Right lobe of liver (tissue), 6 donors: ENCODE measurements around the gene REXO1. TPM values are rescaled to one million over a fixed set of nuclear protein-coding genes. Genes with fewer than 3 reads are reported as not detected.

Source experiments
- ATAC-seq, 4 donors: fragments of 200-7000 bp; cut with Tn5 transposase; one replicate each; pipeline ENCODE4 v1.9.1; 2020; ENCODE audit warnings: mild to moderate bottlenecking in 4 of 4, moderate library complexity in 4 of 4
- DNase-seq, 3 donors: peaks; one replicate each; pipeline ENCODE4 v3.0.0-alpha.2; 2020
- H3K27ac ChIP-seq, 3 donors: fragments of 200-600 bp; one replicate each; pipeline ENCODE4 v1.8.0; 2022
- H3K27me3 ChIP-seq, 2 donors: fragments of 200-600 bp; one replicate each; pipeline ENCODE4 v1.8.0; 2022
- H3K36me3 ChIP-seq, 4 donors: fragments of 200-600 bp; sonication (generic) in 1 of 4; one replicate each; pipeline versions ENCODE4 v1.5.1 to v1.8.0; 2017 to 2022; ENCODE audit warnings: control low read depth in 1 of 4
- H3K4me1 ChIP-seq, 4 donors: fragments of 200-600 bp; sonication (generic) in 1 of 4; one replicate each; pipeline versions ENCODE4 v1.5.1 to v1.8.0; 2017 to 2022; ENCODE audit warnings: control low read depth in 1 of 4
- H3K4me3 ChIP-seq, 3 donors: fragments of 200-600 bp; one replicate each; pipeline ENCODE4 v1.8.0; 2022
- H3K9me3 ChIP-seq, 4 donors: fragments of 200-600 bp; sonication (generic) in 1 of 4; one replicate each; pipeline versions ENCODE4 v1.5.1 to v1.8.0; 2017 to 2022; ENCODE audit warnings: control low read depth in 1 of 4
- POLR2A ChIP-seq: fragments of 450-650 bp; IDR thresholded peaks from one replicate; pipeline ENCODE4 v1.6.1; 2017; ENCODE audit warnings: antibody characterized with exemption, mild to moderate bottlenecking
- WGBS: methylation state at CpG from one replicate; pipeline ENCODE4 v1.1.6; 2018; ENCODE audit warnings: low coverage, low lambda C conversion rate; ENCODE audit not compliant: insufficient coverage; ENCODE audit errors: missing lambda C conversion rate; 5-methylcytosine and 5-hydroxymethylcytosine counted together
- intact Hi-C, 2 donors: fragments of 100-400 bp; cut with DNase I; formaldehyde crosslinking; loops; one replicate each; pipeline versions ENCODE4 v1.11.2 to v1.14.1; 2022
- total RNA-seq, 6 experiments: library from RNA; depleted of rRNA in 2 of 6; stranded (reverse); fragments of >200 nt in 2 of 6; fragmentation: NEBNext Ultra II Directional in 3 of 6; extraction: Animal tissue kit (Norgen Biotek cat#: 25700) in 3 of 6; gene quantifications; one replicate each; pipeline versions ENCODE4 v1.1.0 to v1.2.4, GENCODE V29; 2016 to 2023
- TF ChIP-seq, protein P1 (sequence below), 4 donors: fragments of 200-600 bp in 3 of 4; fragments of 450-650 bp in 1 of 4; IDR thresholded peaks; one replicate each; pipeline versions ENCODE4 v1.5.1 to v1.8.0; 2016 to 2022; ENCODE audit warnings: antibody characterized with exemption in 4 of 4, mild to moderate bottlenecking in 2 of 4
- donor health status: DM: no; HTN: yes; CAD: no.
- donor health status: DM: no; HTN: no; CAD: no.
- donor health status: DM: no; HTN: no; CAD: no.
- donor health status: DM: no; HTN: yes; CAD: no.
- donor health status: DM: no; HTN: yes; CAD: no.

Gene REXO1
- total RNA-seq, 6 experiments from 2014 or later: 8.0 to 17.7 (median 12.6) TPM

DNA sequence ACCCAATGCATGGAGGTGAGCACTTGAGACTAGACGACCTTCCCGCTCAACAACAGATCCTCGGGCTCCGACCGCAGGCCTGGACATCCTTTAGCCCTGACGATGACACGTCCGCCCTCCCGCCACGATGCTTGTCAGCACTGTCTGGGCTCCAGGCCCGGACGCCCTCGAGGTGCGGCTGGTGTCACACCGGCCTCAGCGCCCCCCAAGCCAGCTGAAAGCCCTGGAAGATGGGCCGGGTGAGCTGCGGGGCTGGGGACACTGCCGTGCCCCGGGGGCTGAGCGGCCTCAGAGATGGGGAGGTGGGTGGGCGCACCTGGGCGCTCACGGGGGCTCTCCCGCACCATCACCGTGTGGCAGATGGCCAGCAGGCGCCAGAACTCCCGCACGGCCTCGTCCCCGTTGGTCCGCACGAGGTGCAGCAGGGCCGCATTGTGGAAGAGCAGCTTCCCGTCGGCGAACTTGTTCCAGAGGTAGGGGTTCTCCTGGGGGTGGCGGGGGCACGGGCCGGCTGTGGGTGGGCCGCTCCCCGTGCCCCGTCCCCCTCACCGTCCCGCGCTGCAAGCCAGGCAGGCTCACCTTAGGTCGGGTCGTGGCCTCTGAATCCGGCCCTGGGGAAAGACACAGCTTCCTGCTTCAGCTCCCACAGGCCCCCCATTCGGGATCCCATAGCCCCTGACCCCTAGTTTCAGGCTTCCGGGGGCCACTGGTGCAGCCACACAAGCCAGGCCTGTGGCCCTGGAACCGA, 51.7 kb downstream of the REXO1 start:
- DNase-seq: no peak
- TF ChIP-seq, protein P1, sequence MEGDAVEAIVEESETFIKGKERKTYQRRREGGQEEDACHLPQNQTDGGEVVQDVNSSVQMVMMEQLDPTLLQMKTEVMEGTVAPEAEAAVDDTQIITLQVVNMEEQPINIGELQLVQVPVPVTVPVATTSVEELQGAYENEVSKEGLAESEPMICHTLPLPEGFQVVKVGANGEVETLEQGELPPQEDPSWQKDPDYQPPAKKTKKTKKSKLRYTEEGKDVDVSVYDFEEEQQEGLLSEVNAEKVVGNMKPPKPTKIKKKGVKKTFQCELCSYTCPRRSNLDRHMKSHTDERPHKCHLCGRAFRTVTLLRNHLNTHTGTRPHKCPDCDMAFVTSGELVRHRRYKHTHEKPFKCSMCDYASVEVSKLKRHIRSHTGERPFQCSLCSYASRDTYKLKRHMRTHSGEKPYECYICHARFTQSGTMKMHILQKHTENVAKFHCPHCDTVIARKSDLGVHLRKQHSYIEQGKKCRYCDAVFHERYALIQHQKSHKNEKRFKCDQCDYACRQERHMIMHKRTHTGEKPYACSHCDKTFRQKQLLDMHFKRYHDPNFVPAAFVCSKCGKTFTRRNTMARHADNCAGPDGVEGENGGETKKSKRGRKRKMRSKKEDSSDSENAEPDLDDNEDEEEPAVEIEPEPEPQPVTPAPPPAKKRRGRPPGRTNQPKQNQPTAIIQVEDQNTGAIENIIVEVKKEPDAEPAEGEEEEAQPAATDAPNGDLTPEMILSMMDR (IDR thresholded peaks at IDR 0.05): no peak
- TF ChIP-seq POLR2A: no peak
- Histone ChIP-seq H3K4me1 (no peaks in the 10 kb centered on the region), H3K4me3 (no peak overlapping the region), H3K27me3 (peaks cover 0 to 13% of the 10 kb centered on the region in 2 donors), H3K9me3 (no peaks in the 10 kb centered on the region), H3K27ac (no peak overlapping the region), H3K36me3 (no peaks in the 10 kb centered on the region)
- intact Hi-C loops: no loop called here
- 49% methylated on average over 8 of the region's 52 CpGs for WGBS
- ATAC-seq: peak in 2 of 4 donors; percentile 7 to 15

- WGBS: 51% methylated on average over 5 of the region's 20 CpGs
- Histone ChIP-seq H3K4me1 (no peaks in the 10 kb centered on the region), H3K36me3 (no peaks in the 10 kb centered on the region), H3K9me3 (no peaks in the 10 kb centered on the region), H3K4me3 (no peak overlapping the region), H3K27me3 (peaks cover 0 to 13% of the 10 kb centered on the region in 2 donors), H3K27ac (no peak overlapping the region)
- DNase-seq (no peak), ATAC-seq (no peak)
- intact Hi-C loops: no loop called here
- TF ChIP-seq POLR2A: no peak
- TF ChIP-seq, protein P1 (IDR thresholded peaks at IDR 0.05): no peak
Observed at GRCh38 chr19:1794424-1795172, 53.7 kb downstream of the REXO1 start.

- no peak overlapping the region for H3K4me3 ChIP-seq
- no peak overlapping the region for H3K27ac ChIP-seq
- no peaks in the 10 kb centered on the region for H3K9me3 ChIP-seq
- DNase-seq: peak in 2 of 3 donors; percentile 5 to 51
- H3K4me1 ChIP-seq: no peaks in the 10 kb centered on the region
- no peak for ATAC-seq
- TF ChIP-seq, protein P1 (IDR thresholded peaks at IDR 0.05): no peak
- no peak for TF ChIP-seq POLR2A
- H3K36me3 ChIP-seq: no peaks in the 10 kb centered on the region
- intact Hi-C loops: no loop called here
- H3K27me3 ChIP-seq: peaks cover 0 to 16% of the 10 kb centered on the region in 2 donors
- 20% methylated on average over 1 of the region's 14 CpGs for WGBS
Observed at GRCh38 chr19:1791879-1792278, 56.4 kb downstream of the REXO1 start.

GRCh38 chr19:1790054-1790792, 58.1 kb downstream of the REXO1 start:
- no peaks in the 10 kb centered on the region for H3K9me3 ChIP-seq
- H3K4me3 ChIP-seq: no peak overlapping the region
- DNase-seq (peak in 1 of 3 donors; percentile 11), ATAC-seq (no peak)
- no peaks in the 10 kb centered on the region for H3K36me3 ChIP-seq
- no peak overlapping the region for H3K27ac ChIP-seq
- peaks cover 0 to 6% of the 10 kb centered on the region in 2 donors for H3K27me3 ChIP-seq
- 30% methylated on average over 7 of the region's 7 CpGs for WGBS
- TF ChIP-seq POLR2A: no peak
- TF ChIP-seq, protein P1 (IDR thresholded peaks at IDR 0.05): no peak
- H3K4me1 ChIP-seq: no peaks in the 10 kb centered on the region
- intact Hi-C loops: no loop called here
